COLO668 (cell line): ENCODE results near the gene CNBD2.
"Not testable (repeated sequence)": the region's sequence is repeated elsewhere in the genome, so short reads cannot be mapped to it uniquely, and the experiment has no call there.

Source experiments
- DNase-seq: peaks from one replicate; lab custom pipeline; 2025; ENCODE audit not compliant: unreplicated experiment; lab: John Stamatoyannopoulos, UW

The CNBD2 gene

GRCh38 chr20:35967979-35968640, at the start of gene CNBD2:
TSS of gene CNBD2 (plus strand) at chr20:35968590. CDS start at chr20:35968763, 173 bp downstream.
- DNase-seq: no peak

GRCh38 chr20:35920523-35920922, 47.9 kb upstream of the CNBD2 start:
- no peak for DNase-seq

DNA sequence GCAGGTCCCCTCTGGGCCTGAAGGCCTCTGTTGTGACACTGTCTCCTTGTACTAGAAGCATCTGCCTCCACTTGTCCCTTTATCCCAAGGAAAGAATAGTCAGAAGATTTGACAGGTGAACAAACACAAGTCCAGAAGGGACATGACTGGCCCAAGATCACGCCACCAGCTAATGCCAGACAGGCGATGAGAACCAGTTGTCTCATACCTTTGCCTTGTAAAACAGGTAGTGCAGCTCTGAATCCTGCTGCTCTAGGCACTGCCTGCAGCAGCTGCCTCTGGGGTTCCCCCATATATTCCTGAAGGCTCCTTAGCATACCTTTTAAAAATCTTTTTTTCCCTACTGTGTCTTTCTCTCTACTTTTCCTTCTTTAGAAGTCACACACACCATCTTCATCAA, 39.1 kb upstream of the CNBD2 start:
- DNase-seq: no peak

DNA sequence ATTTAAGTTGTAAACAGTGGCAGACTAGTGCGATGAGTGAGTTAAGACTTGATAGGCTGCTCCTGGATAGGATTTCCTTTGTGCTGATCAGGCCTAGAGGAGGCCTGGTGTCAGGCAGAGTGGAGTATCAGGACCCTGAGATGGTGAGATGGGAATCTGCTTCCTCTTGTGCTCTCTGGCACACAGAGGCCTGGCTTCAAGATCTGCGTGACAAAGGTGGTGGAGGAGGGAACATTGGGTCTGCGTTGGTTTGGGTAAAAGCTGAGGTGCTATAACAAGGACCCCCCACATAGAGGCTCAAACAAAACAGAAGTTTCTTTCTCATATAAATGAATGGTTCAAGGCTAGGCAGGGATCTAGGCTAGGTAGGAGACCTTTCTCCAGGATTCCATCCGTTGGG, 34.3 kb upstream of the CNBD2 start:
- no peak for DNase-seq

DNA sequence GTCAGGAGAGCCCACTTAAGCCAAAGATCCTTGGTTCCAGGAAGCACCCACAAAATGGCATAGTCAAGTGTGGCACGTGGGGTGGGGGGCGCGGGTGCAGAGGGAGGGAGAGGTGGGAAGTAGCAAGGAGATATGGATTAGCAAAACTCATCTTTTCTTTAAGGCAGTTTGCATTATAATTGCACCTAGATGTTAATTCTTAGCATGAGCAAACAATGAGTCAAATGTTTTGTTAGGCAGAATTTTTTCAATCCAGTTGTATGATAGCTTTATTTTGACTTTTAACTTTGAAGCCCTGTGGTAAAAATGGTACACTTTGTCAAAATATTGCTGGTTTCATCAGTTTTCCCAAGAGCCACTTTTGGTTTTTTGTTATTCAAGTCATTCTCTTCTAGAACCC, 29.1 kb upstream of the CNBD2 start:
- no peak for DNase-seq

GRCh38 chr20:35941620-35942019, 26.8 kb upstream of the CNBD2 start:
- DNase-seq: no peak

- no peak for DNase-seq
Observed at GRCh38 chr20:35942243-35942642, 26.1 kb upstream of the CNBD2 start.

- peak; percentile 21 for DNase-seq
Observed at GRCh38 chr20:35947489-35947888, 20.9 kb upstream of the CNBD2 start.

DNA sequence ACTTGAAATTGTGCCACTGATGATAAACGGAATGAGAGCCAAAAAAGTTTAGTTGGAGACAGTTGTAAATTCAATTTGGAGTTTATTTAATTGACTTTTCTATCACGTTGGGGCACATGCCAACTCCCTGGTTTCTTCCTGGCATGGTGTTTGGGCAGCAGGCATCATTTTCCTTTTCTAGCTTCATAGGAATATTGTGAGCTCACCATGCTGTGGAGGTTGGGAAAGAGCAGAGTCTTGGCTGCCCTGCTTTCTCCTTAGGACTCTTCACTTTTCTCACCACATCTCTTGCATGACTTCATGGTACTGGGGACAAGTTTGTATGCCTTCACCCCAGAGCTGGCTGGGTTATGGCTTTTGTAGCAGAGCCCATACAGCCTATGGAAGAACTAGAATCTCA, 20.5 kb upstream of the CNBD2 start:
- no peak for DNase-seq

DNA sequence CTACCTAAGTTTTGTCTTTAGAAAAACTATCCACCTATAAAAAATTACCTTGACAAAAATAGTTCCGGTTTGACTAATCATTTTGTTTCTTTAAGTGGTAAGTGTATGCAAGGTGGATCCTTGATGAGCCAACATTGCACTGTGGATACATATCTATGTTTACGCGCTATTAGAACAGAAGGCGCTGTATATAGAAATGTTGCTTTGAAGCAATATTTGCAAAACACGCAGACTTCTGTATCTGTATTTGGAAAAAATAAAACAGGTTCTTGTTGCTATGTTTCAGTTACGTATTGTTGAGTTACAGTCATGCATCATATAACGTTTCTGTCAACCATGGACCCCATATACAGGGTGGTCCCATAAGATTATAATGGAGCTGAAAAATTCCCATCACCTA, 18.3 kb upstream of the CNBD2 start:
- no peak for DNase-seq

GRCh38 chr20:35952080-35952479, 16.3 kb upstream of the CNBD2 start:
- DNase-seq: not testable (repeated sequence)

DNA sequence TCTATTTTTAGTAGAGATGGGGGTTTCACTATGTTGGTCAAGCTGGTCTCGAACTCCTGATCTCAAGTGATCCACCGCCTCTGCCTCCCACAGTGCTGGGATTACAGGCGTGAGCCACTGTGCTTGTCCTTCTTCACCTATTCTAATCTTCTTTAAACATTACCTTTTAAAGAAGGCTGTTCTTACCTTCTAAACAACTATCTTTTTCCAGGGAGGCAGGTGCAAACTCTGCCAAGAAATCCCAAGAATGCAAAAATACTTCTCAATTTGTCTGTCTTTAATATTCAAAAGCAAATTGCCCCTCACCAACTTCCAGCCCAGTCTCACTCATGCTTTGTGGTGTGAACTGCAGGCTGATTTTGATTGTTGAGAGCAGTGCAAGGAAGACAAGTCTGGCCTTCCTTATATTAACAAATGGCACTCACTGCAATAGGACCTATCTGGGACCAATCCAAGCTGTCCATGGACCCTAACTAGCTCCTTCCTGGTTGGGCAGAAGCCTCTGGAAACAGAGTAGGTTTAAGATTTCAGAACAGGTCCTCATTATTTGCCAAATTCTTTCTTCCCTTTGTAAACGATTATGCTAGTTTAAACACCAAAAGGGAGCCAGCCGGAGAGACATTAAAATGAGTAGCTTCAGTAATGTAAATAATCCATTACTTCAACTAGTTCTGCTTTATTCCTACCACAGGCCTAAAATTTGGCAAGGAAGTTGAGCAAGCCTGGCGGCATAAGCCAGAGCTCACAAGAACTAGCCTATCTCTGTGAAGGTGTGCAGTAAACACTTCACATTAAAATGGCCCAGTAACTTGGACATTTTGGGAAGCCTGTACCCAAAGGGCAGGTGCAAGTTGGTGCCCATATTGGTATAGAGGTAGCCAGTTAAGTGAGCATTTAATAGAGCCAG, 15.7 kb upstream of the CNBD2 start:
- DNase-seq: no peak

DNA sequence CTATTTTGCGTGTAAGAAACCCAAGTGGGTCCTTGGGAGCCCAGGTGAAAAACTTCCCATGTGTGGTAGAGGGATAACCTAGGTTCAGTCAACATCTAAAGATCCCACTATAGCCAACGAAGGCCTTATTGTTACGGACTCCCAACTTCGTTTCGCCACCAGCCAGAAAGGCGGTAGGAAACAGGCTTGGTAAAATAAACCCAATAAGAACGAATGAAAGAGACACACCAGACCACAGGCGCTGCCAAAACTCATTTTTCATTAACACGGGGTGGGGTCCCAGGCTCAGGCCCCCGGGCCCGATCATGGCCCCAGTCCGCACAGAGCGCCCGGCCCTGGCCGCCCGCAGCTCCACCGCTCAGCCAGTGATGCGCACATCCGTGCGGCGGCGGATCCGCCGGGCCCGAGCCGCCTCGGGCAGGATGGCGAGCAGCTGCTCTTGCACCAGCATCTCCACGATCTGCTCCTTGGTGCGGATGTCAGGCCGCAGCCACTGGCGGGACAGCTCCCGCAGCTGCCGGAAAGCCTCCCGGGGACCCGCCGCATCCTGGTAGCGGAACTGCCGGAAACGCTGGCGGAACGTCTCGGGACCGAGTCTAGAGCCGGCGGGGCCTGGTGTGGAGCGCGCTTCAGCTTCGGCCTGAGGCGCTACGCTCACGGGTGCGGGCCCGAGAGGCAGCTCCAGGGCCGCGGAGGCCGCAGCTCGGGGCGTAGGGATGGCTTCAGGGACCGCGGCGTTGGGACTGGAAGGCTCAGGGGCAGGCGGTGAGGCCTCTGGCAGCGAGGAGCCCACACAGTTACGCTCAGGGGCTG, 14.8 kb upstream of the CNBD2 start:
- DNase-seq: peak; percentile 72

DNA sequence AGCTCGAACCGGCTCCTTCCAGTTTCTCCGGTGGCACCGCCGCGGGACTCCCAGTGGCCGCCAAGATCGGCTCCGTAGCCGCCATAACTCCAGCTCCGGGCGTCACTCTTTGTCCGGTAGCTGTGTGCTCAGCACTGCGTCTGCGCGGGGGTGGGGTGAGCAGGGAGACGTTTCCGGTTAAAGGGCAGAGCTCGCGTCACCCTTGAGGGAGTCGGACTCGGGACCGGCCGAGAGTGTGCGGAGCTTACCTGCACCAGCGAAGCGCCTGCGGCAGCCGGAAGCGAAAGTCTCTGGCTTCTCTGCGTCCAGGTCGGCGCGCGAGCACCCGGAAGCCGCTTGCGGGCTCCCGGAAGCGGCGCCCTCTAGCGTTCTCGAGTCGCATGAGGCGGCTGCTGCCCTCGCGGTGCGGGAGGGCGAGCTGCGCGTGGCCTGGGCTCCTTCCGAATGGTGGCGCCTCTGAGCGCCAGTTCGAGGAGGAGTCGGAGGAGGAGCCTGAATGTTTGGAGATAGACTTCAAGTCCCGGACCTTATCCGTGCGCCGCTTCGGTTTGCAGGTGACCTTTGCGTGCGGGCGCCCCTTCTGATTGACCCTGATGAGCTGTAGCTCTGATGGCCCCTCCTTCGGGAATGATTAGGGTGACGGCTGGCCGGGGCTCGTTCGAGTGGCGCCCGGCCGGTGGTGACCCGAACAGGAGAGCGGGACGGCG, 14.0 kb upstream of the CNBD2 start, which contains the start of gene SCAND1:
Gene SCAND1, minus strand, starts transcription at position 303 of the 707 bp plus-strand sequence. Its CDS starts 218 bp downstream, at position 85.
- DNase-seq: peak; percentile 99

DNA sequence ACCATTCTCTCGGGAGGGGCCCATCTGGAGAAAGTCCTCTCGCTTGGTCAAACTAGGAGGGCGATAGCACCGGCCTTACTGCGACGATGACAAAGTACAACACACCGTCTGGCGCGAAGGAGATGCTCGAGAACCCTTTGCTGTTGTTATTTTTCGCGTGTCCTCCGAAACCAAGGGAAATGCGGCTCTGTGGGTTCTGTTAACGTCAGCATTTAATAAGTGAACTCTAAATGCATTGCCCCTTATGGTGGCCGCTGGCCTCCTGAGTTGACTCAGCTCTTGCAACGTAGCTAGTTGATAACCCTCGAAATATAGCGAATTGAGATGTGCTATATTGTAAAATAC, 13.5 kb upstream of the CNBD2 start:
- no peak for DNase-seq

- DNase-seq: no peak
Observed at GRCh38 chr20:35956616-35957015, 11.8 kb upstream of the CNBD2 start.

GRCh38 chr20:35959291-35959690, 9.1 kb upstream of the CNBD2 start:
- not testable (repeated sequence) for DNase-seq

DNA sequence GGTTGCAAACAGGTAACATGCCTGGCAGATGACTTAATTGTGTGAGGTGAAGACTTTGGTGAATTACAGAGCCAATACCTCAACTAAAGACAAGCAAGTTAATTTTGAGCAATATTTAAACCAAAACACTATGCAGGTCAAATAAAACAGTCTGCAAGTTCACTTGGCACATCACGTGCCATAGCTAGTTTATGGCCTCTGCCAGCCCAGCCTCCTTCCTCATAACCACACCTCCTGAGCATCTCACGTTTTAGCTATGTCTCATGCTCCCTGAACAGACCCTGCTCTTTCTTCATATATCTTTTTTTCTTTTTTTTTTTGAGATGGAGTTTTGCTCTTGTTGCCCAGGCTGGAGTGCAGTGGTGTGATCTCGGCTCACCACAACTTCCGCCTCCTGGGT, 4.5 kb upstream of the CNBD2 start:
- no peak for DNase-seq

- DNase-seq: no peak
Observed at GRCh38 chr20:35968930-35969329, 540 bp downstream of the CNBD2 start.

- DNase-seq: no peak
Observed at GRCh38 chr20:35971981-35972380, 3.6 kb downstream of the CNBD2 start.

DNA sequence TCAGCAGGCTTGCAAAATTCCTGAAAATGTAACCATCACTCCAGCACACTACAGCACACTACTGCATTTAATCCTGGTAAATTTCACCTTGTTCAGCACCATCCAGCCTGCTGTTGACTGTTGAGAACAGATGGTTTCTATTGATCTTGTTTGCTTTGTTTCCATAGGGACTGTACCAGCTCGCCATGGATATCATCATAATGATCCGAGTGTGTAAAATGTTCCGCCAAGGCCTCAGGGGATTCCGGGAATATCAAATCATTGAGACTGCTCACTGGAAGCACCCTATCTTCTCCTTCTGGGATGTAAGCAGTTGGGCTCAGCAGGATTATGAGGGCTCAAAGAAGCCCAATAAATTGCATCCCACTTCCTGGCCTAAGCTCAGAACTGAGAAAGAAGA, 4.1 kb downstream of the CNBD2 start:
- DNase-seq: peak; percentile 49
